ENCODE results near the gene ADAM19.

DNA sequence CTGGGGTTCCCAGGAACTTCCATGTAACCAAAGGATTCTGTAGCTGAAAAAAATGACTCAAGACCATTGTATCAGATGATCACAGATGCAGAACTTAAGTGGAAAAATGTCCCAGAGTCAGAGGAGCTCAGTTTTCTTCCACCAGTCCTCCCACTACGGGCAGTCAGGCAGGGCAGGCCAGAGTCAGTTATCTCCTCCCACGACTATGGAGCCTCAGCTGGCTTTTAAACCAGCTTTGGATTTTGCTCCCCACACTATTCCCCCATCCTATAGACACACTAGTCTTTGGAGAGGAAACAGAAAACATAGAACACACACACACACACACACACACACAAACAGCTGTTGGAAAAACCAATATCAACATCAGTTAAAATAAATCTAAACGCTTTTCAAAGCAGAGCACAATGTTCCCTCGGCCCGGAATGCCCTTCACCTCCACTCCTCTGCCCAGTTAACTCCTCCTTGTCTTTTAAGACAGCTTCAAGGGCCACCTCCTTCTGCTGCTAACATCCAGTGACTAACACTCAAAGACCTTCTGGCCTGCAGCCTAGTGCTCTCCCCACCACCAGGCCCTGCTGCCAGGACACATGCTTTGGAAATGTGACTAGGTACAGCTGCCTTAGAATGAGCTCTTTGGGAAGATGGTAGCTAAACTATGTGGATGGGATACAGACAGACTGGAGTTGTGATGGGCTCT, 58.8 kb downstream of the ADAM19 start:
- no peak for TF ChIP-seq ZNF331 (CRISPR knock-in tag; IDR thresholded peaks at IDR 0.05; ENCODE audit: low read depth)
- TF ChIP-seq, protein P1, sequence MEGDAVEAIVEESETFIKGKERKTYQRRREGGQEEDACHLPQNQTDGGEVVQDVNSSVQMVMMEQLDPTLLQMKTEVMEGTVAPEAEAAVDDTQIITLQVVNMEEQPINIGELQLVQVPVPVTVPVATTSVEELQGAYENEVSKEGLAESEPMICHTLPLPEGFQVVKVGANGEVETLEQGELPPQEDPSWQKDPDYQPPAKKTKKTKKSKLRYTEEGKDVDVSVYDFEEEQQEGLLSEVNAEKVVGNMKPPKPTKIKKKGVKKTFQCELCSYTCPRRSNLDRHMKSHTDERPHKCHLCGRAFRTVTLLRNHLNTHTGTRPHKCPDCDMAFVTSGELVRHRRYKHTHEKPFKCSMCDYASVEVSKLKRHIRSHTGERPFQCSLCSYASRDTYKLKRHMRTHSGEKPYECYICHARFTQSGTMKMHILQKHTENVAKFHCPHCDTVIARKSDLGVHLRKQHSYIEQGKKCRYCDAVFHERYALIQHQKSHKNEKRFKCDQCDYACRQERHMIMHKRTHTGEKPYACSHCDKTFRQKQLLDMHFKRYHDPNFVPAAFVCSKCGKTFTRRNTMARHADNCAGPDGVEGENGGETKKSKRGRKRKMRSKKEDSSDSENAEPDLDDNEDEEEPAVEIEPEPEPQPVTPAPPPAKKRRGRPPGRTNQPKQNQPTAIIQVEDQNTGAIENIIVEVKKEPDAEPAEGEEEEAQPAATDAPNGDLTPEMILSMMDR (conservative IDR thresholded peaks at IDR 0.05; ENCODE audit: low read depth in 2 of 2) = no peak

All from GM23338 (cell line).